ENCODE measurements around the gene EDDM3A.

GRCh38 chr14:20774258-20774824, 28.7 kb downstream of the EDDM3A start:
- TF ChIP-seq CTCF (IDR thresholded peaks at IDR 0.05; ENCODE audit: low read depth, low read length, poor library complexity, severe bottlenecking) (no peak), EZH2phosphoT487 (IDR thresholded peaks at IDR 0.05; ENCODE audit: borderline replicate concordance, low read length) (no peak)
